ENCODE results near the gene CLDN1.

Gene CLDN1

GRCh38 chr3:190362258-190362657 lies 40.0 kb upstream of the CLDN1 start:
- no peak overlapping the region for H3K4me3 ChIP-seq (replicated peaks; ENCODE audit: low read depth, low read length)

GRCh38 chr3:190361791-190362190 lies 39.5 kb upstream of the CLDN1 start:
- TF ChIP-seq CTCF (IDR thresholded peaks at IDR 0.05; ENCODE audit: low read length, missing control alignments), result no peak
- DNase-seq (ENCODE audit: low read depth), result no peak
- H3K4me3 ChIP-seq (replicated peaks; ENCODE audit: low read depth, low read length), result no peak overlapping the region

More at GRCh38 chr3:190362258-190362657, 40.0 kb upstream of the CLDN1 start:
- DNase-seq (ENCODE audit: low read depth), result no peak
- no peak for TF ChIP-seq CTCF (IDR thresholded peaks at IDR 0.05; ENCODE audit: low read length, missing control alignments)

- H3K4me3 ChIP-seq (replicated peaks; ENCODE audit: low read depth, low read length), result no peak overlapping the region
- no peak for TF ChIP-seq CTCF (IDR thresholded peaks at IDR 0.05; ENCODE audit: low read length, missing control alignments)
- no peak for DNase-seq (ENCODE audit: low read depth)
Measured at GRCh38 chr3:190360228-190360627, 38.0 kb upstream of the CLDN1 start.

- no peak for DNase-seq (ENCODE audit: low read depth)
- no peak overlapping the region for H3K4me3 ChIP-seq (replicated peaks; ENCODE audit: low read depth, low read length)
- TF ChIP-seq CTCF (IDR thresholded peaks at IDR 0.05; ENCODE audit: low read length, missing control alignments), result no peak
Measured at GRCh38 chr3:190359813-190360212, 37.6 kb upstream of the CLDN1 start.

GRCh38 chr3:190357468-190357867 lies 35.2 kb upstream of the CLDN1 start:
- H3K4me3 ChIP-seq (replicated peaks; ENCODE audit: low read depth, low read length), result no peak overlapping the region
- TF ChIP-seq CTCF (IDR thresholded peaks at IDR 0.05; ENCODE audit: low read length, missing control alignments), result no peak
- DNase-seq (ENCODE audit: low read depth), result no peak

GRCh38 chr3:190356246-190356645 lies 34.0 kb upstream of the CLDN1 start:
- DNase-seq (ENCODE audit: low read depth), result no peak
- H3K4me3 ChIP-seq (replicated peaks; ENCODE audit: low read depth, low read length), result no peak overlapping the region

More at GRCh38 chr3:190356246-190356645, 34.0 kb upstream of the CLDN1 start:
- TF ChIP-seq CTCF (IDR thresholded peaks at IDR 0.05; ENCODE audit: low read length, missing control alignments), result no peak
